Esophagus muscularis mucosa (tissue), 3 donors: ENCODE data around the gene OBSCN.

ENCODE experiments used
- POLR2A ChIP-seq: fragments of 450-650 bp; IDR thresholded peaks from one replicate; pipeline ENCODE4 v1.6.1; 2017; ENCODE audit warnings: antibody characterized with exemption, moderate library complexity, mild to moderate bottlenecking, low read depth
- POLR2AphosphoS5 ChIP-seq, 2 donors: sonication (generic); formaldehyde crosslinking; IDR thresholded peaks; one replicate each; pipeline ENCODE4 v1.6.1; 2017; ENCODE audit warnings: antibody characterized with exemption in 2 of 2
- TF ChIP-seq, protein P1 (sequence below), 3 experiments: fragments of 200-600 bp in 2 of 3; fragments of 450-650 bp in 1 of 3; sonication (generic) in 2 of 3; IDR thresholded peaks; one replicate each; pipeline ENCODE4 v1.5.1; 2017 to 2019; ENCODE audit warnings: antibody characterized with exemption in 3 of 3, mild to moderate bottlenecking in 2 of 3, moderate library complexity in 1 of 3

DNA sequence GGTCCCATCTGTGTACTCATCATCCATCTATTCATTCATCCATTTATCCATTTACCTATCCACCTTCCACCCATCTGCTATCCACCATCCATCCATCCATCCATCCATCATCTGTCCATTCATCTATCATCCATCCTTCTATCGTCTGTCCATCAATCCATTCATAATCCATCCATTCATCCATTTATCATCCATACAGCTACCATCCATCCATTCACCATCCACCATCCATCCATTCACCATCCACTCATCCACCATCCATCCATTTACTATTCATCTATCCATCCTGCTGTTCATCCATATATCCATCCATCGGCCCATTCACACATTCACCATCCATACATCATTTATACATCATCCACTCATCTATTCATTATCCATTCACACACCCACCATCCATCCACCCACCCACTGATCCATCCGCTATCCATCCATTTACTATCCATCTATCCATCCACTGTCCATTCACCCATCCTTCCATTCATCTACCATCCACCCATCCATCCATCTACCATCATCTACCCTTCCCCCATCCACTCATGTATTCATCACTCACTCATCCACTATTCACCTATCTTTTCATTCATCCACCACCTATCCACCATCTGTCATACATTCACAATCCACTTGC, 102.4 kb downstream of the OBSCN start:
- TF ChIP-seq, protein P1, sequence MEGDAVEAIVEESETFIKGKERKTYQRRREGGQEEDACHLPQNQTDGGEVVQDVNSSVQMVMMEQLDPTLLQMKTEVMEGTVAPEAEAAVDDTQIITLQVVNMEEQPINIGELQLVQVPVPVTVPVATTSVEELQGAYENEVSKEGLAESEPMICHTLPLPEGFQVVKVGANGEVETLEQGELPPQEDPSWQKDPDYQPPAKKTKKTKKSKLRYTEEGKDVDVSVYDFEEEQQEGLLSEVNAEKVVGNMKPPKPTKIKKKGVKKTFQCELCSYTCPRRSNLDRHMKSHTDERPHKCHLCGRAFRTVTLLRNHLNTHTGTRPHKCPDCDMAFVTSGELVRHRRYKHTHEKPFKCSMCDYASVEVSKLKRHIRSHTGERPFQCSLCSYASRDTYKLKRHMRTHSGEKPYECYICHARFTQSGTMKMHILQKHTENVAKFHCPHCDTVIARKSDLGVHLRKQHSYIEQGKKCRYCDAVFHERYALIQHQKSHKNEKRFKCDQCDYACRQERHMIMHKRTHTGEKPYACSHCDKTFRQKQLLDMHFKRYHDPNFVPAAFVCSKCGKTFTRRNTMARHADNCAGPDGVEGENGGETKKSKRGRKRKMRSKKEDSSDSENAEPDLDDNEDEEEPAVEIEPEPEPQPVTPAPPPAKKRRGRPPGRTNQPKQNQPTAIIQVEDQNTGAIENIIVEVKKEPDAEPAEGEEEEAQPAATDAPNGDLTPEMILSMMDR (IDR thresholded peaks at IDR 0.05): no peak
- TF ChIP-seq POLR2A: no peak
- TF ChIP-seq POLR2AphosphoS5 (IDR thresholded peaks at IDR 0.05): no peak
